ENCODE measurements around the gene MPG.

DNA sequence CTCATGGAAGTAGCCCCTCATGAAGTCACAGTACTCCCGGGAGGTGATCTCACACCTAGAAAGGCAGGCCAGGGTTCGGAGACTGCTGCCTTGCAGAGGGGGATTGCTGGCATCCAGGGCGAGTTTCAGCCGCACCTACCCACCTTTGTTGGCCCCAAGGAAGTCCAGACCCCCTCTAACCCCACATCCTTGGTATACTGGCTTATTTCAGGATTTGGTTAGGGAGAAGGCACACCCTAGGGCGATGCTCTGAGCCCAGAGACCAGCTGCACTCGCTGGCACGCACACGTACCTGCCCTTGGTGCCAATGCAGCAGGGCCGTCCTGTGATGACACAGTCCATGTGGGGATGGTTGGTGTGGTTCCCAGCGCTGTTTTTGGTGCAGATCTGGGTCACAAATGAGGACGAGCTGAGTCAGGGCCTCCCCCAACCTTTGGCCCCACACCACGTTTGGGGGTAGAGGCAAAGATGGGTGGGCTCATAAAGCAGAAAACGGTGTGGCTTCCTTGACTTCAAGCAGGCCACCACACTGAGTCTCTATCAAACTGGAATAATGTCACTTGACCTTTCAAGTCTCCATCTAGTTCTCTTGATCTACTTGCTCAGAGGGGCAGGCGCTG lies 18.5 kb upstream of the MPG start:
- no peak for TF ChIP-seq POLR2A (IDR thresholded peaks at IDR 0.05; ENCODE audit: low read depth, low read length)
- TF ChIP-seq SPI1 (IDR thresholded peaks at IDR 0.05; ENCODE audit: low read depth, low read length), result no peak
- no peak for TF ChIP-seq PAX5 (IDR thresholded peaks at IDR 0.05; ENCODE audit: insufficient read depth, low read length, severe bottlenecking)
- no peak for TF ChIP-seq POLR2AphosphoS5 (IDR thresholded peaks at IDR 0.05; ENCODE audit: low read depth, low read length)
